HEK293 (cell line): Measurements from ENCODE around the gene EXOSC9.

ENCODE experiments used
- CTCF ChIA-PET: fragments of 350-600 bp; formaldehyde crosslinking; extraction: SDS; loops from one replicate; lab custom pipeline; 2021; ENCODE audit warnings: antibody characterized with exemption; lab: Yijun Ruan, JAX
- POLR2A ChIA-PET: fragments of 300-600 bp; formaldehyde crosslinking; extraction: SDS; loops from one replicate; lab custom pipeline; 2020; ENCODE audit warnings: antibody characterized with exemption, inconsistent platforms; lab: Yijun Ruan, JAX
- H3K27ac ChIP-seq: fragments of 200-500 bp; sonication (Bioruptor generic); 2 replicates; pipeline ENCODE4 v1.5.1; 2014; ENCODE audit warnings: low read depth, low read length, control low read depth, inconsistent platforms; ENCODE audit errors: extremely low read depth
- H3K36me3 ChIP-seq, 2 experiments: fragments of 200-500 bp in 1 of 2; sonication (Bioruptor generic) in 1 of 2; 1 replicate in 1 of 2; 2 replicates in 1 of 2; pipeline ENCODE4 v1.5.1; 2014 to 2017; ENCODE audit warnings: inconsistent platforms in 2 of 2, low read length in 2 of 2; ENCODE audit not compliant: control insufficient read depth in 2 of 2, insufficient read depth in 1 of 2
- H3K4me1 ChIP-seq: fragments of 200-500 bp; sonication (Bioruptor generic); 2 replicates; pipeline ENCODE4 v1.5.1; 2014; ENCODE audit warnings: mild to moderate bottlenecking, low read length, inconsistent platforms; ENCODE audit not compliant: control insufficient read depth, insufficient read depth
- H3K4me3 ChIP-seq: 2 replicates; pipeline ENCODE4 v1.5.1; 2011; ENCODE audit warnings: low read depth, mild to moderate bottlenecking, control low read depth, low read length, moderate library complexity
- H3K9me3 ChIP-seq: fragments of 200-500 bp; sonication (Bioruptor generic); 2 replicates; pipeline ENCODE4 v1.5.1; 2014; ENCODE audit warnings: low read depth, low read length, inconsistent platforms; ENCODE audit not compliant: control insufficient read depth, insufficient read depth
- IKZF3 ChIP-seq: fragments of 450-650 bp; IDR thresholded peaks from 2 replicates; pipeline ENCODE4 v1.5.0; 2018; ENCODE audit warnings: missing biosample characterization, mild to moderate bottlenecking, missing genetic modification characterization, moderate library complexity
- KLF1 ChIP-seq: fragments of 450-650 bp; formaldehyde crosslinking; IDR thresholded peaks from 2 replicates; pipeline ENCODE4 v1.5.1; 2016; ENCODE audit warnings: missing biosample characterization, missing genetic modification characterization
- KLF7 ChIP-seq: fragments of 450-650 bp; formaldehyde crosslinking; IDR thresholded peaks from 2 replicates; pipeline ENCODE4 v1.5.1; 2016; ENCODE audit warnings: missing biosample characterization, missing genetic modification characterization, borderline replicate concordance
- KLF9 ChIP-seq: fragments of 450-650 bp; formaldehyde crosslinking; IDR thresholded peaks from 2 replicates; pipeline ENCODE4 v1.5.1; 2016; ENCODE audit warnings: missing biosample characterization, missing genetic modification characterization, low read depth
- MZF1 ChIP-seq: fragments of 450-650 bp; formaldehyde crosslinking; IDR thresholded peaks from 2 replicates; pipeline ENCODE4 v1.5.1; 2017; ENCODE audit warnings: missing biosample characterization, missing genetic modification characterization, borderline replicate concordance
- RBAK ChIP-seq: fragments of 450-650 bp; formaldehyde crosslinking; IDR thresholded peaks from 2 replicates; pipeline ENCODE4 v1.5.1; 2016; ENCODE audit warnings: missing biosample characterization, missing genetic modification characterization
- WT1 ChIP-seq: fragments of 450-650 bp; formaldehyde crosslinking; IDR thresholded peaks from 2 replicates; pipeline ENCODE4 v1.5.1; 2016; ENCODE audit warnings: missing biosample characterization, missing genetic modification characterization
- ZBTB21 ChIP-seq: fragments of 450-650 bp; formaldehyde crosslinking; IDR thresholded peaks from 2 replicates; pipeline ENCODE4 v1.5.1; 2017; ENCODE audit warnings: missing biosample characterization, missing genetic modification characterization
- ZBTB8A ChIP-seq: fragments of 450-650 bp; formaldehyde crosslinking; IDR thresholded peaks from 2 replicates; pipeline ENCODE4 v1.5.1; 2016; ENCODE audit warnings: missing biosample characterization, missing genetic modification characterization
- ZNF138 ChIP-seq: fragments of 450-650 bp; formaldehyde crosslinking; IDR thresholded peaks from 2 replicates; pipeline ENCODE4 v1.5.1; 2016; ENCODE audit warnings: missing biosample characterization, missing genetic modification characterization, borderline replicate concordance
- ZNF248 ChIP-seq: fragments of 450-650 bp; formaldehyde crosslinking; IDR thresholded peaks from 2 replicates; pipeline ENCODE4 v1.5.1; 2017; ENCODE audit warnings: missing biosample characterization, missing genetic modification characterization
- ZNF404 ChIP-seq: fragments of 450-650 bp; formaldehyde crosslinking; IDR thresholded peaks from 2 replicates; pipeline ENCODE4 v1.5.1; 2017; ENCODE audit warnings: missing biosample characterization, missing genetic modification characterization
- ZNF510 ChIP-seq: fragments of 450-650 bp; formaldehyde crosslinking; IDR thresholded peaks from 2 replicates; pipeline ENCODE4 v1.5.1; 2018; ENCODE audit warnings: mild to moderate bottlenecking, missing genetic modification characterization, missing biosample characterization; ENCODE audit not compliant: insufficient replicate concordance
- ZNF560 ChIP-seq: fragments of 450-650 bp; formaldehyde crosslinking; IDR thresholded peaks from 2 replicates; pipeline ENCODE4 v1.5.1; 2017; ENCODE audit warnings: missing biosample characterization, missing genetic modification characterization, borderline replicate concordance
- ZNF610 ChIP-seq: fragments of 450-650 bp; formaldehyde crosslinking; IDR thresholded peaks from 2 replicates; pipeline ENCODE4 v1.5.1; 2016; ENCODE audit warnings: missing biosample characterization, missing genetic modification characterization, borderline replicate concordance
- ZNF701 ChIP-seq: fragments of 450-650 bp; formaldehyde crosslinking; IDR thresholded peaks from 2 replicates; pipeline ENCODE4 v1.5.1; 2016; ENCODE audit warnings: missing biosample characterization, missing genetic modification characterization
- ZNF785 ChIP-seq: fragments of 450-650 bp; formaldehyde crosslinking; IDR thresholded peaks from 2 replicates; pipeline ENCODE4 v1.5.1; 2016; ENCODE audit warnings: missing biosample characterization, missing genetic modification characterization
- ZXDB ChIP-seq: fragments of 450-650 bp; formaldehyde crosslinking; IDR thresholded peaks from 2 replicates; pipeline ENCODE4 v1.5.1; 2016; ENCODE audit warnings: missing biosample characterization, missing genetic modification characterization
- TF ChIP-seq, protein P1 (sequence below): fragments of 450-650 bp; formaldehyde crosslinking; IDR thresholded peaks from 2 replicates; pipeline ENCODE4 v1.5.1; 2016; ENCODE audit warnings: missing biosample characterization, missing genetic modification characterization
- TF ChIP-seq, protein P2 (sequence below): fragments of 450-650 bp; formaldehyde crosslinking; IDR thresholded peaks from 2 replicates; pipeline ENCODE4 v1.5.1; 2016; ENCODE audit warnings: missing biosample characterization, missing genetic modification characterization
- TF ChIP-seq, protein P3 (sequence below): fragments of 450-650 bp; formaldehyde crosslinking; IDR thresholded peaks from 2 replicates; pipeline ENCODE4 v1.5.0; 2017; ENCODE audit warnings: missing biosample characterization, missing genetic modification characterization, borderline replicate concordance

Gene EXOSC9

DNA sequence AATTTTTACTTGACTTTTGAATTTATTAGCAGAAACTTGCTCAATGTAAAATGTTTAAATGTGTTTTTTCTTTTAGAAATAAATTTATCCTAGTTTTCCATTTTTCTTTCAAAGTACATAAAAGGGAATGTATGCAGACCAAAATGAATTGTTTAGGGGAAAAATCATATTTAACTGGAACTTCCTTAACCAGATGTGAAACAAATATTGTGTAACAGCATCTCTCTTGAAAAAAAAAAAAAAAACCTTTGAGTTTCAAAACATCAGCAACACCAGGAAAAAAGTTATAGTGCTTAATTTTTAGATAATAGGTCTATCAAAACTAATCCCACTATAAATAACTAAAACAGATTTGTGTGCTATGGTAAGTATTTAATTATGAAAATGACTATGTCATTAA is 37.0 kb downstream of the EXOSC9 start (continued):
- TF ChIP-seq ZNF701 (tag by site-specific recombination) (no peak), ZBTB8A (no peak), ZNF560 (tag by site-specific recombination) (no peak), KLF7 (tag by site-specific recombination) (no peak), ZNF138 (no peak), ZNF785 (tag by site-specific recombination) (no peak), IKZF3 (tag by site-specific recombination) (no peak), ZBTB21 (tag by site-specific recombination) (no peak)
- TF ChIP-seq, protein P1, sequence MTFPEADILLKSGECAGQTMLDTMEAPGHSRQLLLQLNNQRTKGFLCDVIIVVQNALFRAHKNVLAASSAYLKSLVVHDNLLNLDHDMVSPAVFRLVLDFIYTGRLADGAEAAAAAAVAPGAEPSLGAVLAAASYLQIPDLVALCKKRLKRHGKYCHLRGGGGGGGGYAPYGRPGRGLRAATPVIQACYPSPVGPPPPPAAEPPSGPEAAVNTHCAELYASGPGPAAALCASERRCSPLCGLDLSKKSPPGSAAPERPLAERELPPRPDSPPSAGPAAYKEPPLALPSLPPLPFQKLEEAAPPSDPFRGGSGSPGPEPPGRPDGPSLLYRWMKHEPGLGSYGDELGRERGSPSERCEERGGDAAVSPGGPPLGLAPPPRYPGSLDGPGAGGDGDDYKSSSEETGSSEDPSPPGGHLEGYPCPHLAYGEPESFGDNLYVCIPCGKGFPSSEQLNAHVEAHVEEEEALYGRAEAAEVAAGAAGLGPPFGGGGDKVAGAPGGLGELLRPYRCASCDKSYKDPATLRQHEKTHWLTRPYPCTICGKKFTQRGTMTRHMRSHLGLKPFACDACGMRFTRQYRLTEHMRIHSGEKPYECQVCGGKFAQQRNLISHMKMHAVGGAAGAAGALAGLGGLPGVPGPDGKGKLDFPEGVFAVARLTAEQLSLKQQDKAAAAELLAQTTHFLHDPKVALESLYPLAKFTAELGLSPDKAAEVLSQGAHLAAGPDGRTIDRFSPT (tag by site-specific recombination), result no peak
- TF ChIP-seq, protein P2, sequence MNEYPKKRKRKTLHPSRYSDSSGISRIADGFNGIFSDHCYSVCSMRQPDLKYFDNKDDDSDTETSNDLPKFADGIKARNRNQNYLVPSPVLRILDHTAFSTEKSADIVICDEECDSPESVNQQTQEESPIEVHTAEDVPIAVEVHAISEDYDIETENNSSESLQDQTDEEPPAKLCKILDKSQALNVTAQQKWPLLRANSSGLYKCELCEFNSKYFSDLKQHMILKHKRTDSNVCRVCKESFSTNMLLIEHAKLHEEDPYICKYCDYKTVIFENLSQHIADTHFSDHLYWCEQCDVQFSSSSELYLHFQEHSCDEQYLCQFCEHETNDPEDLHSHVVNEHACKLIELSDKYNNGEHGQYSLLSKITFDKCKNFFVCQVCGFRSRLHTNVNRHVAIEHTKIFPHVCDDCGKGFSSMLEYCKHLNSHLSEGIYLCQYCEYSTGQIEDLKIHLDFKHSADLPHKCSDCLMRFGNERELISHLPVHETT (tag by site-specific recombination), result no peak

DNA sequence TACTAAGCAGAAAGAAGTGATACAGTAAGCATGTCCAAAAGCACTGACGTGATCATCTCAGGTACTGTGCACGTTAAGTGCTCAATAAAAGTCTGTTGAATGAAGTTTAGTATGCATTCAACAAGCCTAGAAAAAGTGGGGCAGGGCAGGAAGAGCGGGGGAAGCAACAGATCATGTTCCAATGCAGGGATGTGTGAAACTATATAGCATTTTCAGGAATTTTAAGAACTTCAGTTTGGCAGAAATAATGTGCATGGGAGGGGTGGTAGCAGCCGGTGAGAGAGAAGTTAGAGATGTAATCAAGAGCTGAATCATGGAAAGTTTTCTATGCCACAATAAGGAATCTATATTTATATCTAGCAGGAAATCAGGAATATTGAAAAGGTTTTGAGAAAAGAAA is 41.7 kb downstream of the EXOSC9 start:
- Histone ChIP-seq H3K9me3 (no peaks in the 10 kb centered on the region), H3K4me1 (no peaks in the 10 kb centered on the region), H3K4me3 (no peak overlapping the region), H3K27ac (no peak overlapping the region), H3K36me3 (peaks cover 23 to 69% of the 10 kb centered on the region in 2 experiments)
- ChIA-PET CTCF (no interaction called here), POLR2A (no interaction called here)
- TF ChIP-seq ZNF248 (tag by site-specific recombination) (no peak), KLF9 (tag by site-specific recombination) (no peak), ZNF610 (tag by site-specific recombination) (no peak), ZXDB (tag by site-specific recombination) (no peak), ZNF404 (tag by site-specific recombination) (no peak), RBAK (tag by site-specific recombination) (no peak), WT1 (tag by site-specific recombination) (no peak), ZNF560 (tag by site-specific recombination) (no peak), MZF1 (tag by site-specific recombination) (no peak), ZNF510 (tag by site-specific recombination) (no peak), KLF1 (no peak)
- TF ChIP-seq, protein P3, sequence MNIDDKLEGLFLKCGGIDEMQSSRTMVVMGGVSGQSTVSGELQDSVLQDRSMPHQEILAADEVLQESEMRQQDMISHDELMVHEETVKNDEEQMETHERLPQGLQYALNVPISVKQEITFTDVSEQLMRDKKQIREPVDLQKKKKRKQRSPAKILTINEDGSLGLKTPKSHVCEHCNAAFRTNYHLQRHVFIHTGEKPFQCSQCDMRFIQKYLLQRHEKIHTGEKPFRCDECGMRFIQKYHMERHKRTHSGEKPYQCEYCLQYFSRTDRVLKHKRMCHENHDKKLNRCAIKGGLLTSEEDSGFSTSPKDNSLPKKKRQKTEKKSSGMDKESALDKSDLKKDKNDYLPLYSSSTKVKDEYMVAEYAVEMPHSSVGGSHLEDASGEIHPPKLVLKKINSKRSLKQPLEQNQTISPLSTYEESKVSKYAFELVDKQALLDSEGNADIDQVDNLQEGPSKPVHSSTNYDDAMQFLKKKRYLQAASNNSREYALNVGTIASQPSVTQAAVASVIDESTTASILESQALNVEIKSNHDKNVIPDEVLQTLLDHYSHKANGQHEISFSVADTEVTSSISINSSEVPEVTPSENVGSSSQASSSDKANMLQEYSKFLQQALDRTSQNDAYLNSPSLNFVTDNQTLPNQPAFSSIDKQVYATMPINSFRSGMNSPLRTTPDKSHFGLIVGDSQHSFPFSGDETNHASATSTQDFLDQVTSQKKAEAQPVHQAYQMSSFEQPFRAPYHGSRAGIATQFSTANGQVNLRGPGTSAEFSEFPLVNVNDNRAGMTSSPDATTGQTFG (tag by site-specific recombination), result no peak
